IPS-NIHi7 (cell line): ENCODE data around the gene SLC2A3.
"Not testable (repeated sequence)": the region's sequence is repeated elsewhere in the genome, so short reads cannot be mapped to it uniquely, and the experiment has no call there.

Source experiments
- DNase-seq: peaks from one replicate; pipeline ENCODE4 v3.0.0; 2012; ENCODE audit warnings: mixed read lengths; ENCODE audit errors: extremely low spot score

SLC2A3 gene

DNA sequence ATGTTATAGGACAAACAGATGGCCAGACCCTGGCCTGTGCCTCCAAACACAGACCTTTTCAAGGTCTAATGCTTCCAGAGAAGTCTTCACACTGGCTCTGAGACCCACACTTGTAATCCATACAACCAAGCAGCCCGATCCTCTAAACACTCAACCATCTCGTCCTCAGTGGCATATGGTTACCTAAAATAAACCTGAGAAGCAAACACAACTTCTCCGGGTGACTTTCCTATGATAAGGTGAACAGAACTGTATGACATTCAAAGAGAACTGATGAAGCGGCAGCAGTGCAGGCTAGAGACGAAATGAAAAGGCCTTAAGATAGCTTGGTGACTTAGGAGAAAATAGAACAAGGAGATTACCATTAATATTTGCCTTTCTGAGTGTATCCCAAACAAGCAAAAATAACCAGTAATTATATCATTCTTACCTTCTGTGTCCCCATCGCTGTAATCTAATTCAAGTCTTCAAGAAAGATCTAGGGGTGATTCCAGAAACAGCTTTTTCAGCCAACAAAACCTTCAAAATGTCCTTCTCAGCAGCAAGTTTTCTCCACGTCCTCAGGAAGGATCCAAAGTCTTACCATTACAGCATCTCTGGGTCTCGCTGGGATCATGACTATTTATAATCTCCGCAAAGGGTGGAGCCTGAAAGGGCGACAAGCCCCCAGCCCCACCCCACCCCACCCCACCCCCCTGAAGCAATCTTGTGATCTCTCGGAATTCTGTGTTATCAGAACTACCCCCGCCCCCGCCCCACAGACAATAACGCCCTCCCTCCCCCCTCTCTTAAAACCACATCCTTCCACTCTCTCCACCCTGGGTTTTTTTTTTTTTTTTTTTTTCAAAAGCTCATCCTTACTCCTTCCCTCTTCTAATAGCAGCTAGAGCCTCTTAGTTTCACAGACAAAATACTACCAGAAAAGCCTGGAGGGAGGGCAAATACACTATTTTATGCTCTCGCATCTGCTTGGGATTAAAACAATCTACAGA is at the start of gene SLC2A3:
TSS of gene SLC2A3 (minus strand) at position 598 of the 992 bp plus-strand sequence. CDS start at position 445, 153 bp downstream.
- peak; percentile 82 for DNase-seq

DNA sequence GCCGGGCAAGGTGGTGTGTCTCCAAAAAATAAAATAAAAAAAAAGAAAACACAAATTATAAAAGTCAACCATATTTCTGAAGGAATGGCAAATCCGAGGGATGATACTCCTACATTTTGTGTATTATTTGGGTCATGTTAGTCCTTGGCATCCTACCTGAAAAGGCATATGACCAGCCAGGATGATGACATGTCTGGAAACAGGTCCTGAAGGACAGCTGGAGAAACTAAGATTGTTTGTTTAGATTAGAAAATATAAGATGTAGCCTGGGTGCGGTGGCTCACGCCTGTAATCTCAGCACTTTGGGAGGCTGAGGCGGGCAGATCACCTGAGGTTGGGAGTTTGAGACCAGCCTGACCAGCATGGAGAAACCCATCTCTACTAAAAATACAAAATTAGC is 48.9 kb upstream of the SLC2A3 start:
- DNase-seq, result no peak

DNA sequence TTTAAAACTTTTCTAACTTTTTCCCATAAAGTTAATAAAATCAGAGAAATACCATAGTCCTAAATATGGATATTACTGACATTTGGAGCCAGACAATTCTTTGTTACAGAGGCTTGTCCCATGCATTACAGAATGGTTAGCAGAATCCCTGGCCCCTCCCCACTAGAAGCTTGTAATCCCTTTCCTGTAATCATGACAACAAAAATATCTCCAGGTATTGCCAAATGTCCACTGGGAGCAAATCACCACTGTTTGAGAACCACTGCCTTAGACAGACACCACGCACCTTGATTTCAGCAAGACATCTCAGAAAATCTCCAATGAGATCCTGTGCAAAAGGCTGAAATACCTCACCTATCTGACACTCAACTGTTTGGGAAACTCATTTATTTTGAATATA is 47.5 kb upstream of the SLC2A3 start:
- DNase-seq, result not testable (repeated sequence)

- DNase-seq, result not testable (repeated sequence)
Observed at GRCh38 chr12:7983019-7983418, 47.0 kb upstream of the SLC2A3 start.

DNA sequence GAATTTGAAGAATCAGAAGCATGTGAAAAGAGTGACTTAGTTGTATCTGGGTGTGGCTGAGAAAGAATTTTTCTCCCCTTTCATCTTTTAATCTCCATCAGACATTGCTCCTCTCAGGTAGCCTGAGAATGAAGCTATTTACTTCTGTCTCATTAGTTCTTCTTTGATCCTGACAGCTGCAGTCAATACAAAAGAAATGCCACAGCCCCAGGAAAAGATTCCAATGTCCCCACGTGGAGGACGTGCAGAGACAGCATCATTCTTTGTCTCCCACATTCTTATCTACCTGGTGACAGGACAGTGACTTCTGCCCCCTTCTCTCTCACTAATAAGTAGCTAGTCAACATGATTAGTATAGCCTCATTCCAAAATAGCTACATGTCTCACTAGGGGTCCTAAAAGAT is 46.3 kb upstream of the SLC2A3 start:
- not testable (repeated sequence) for DNase-seq

DNA sequence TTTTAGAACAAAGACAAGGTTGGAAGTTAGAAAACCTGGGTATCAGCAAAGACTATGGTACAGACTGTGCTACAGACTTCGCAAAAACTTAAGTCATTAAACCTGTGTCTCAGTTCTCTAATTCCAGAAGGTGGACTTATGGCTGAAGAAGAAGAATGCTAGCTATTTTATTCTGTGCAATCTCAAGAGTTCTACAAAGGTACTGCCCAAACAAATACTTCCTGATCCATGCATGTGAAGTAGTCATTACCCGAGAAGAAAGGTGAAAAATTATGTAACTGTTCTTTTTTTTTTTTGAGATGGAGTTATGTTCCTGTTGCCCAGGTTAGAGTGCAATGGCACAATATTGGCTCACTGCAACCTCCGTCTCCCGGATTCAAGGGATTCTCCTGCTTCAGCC is 45.5 kb upstream of the SLC2A3 start:
- no peak for DNase-seq

DNA sequence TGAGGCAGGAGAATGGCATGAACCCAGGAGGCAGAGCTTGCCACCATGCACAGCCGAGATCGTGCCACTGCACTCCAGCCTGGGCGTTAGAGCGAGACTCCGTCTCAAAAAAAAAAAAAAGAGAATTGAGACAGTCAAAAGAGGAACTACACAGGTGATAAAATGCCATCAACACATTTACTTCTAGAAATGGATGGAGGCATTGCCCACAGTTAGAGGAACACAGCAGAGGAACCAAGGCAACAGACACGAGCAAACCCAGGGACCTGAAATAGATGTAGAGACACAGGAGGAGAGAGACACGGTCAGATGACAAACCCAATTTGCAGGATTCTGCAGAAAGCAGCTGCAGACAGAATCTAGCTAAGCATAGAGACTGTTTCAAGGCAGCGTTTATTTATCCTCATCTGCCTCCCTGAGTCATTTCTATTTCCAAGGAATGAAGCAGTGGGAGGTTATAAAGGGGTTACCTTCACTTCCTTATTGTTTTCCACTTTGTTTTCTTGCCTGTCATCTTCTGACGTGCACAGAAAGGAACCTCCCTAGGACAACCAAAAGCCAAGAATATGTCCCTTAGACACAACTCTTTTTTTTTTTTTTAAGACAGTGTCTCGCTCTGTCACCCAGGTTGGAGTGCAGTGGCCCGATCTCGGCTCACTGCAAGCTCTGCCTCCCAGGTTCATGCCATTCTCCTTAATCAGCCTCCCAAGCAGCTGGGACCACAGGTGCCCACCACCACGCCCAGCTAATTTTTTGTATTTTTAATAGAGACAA is 41.6 kb upstream of the SLC2A3 start:
- DNase-seq, result not testable (repeated sequence)

- no peak for DNase-seq
Observed at GRCh38 chr12:7973457-7973825, 37.5 kb upstream of the SLC2A3 start.

- no peak for DNase-seq
Observed at GRCh38 chr12:7972734-7973456, 36.9 kb upstream of the SLC2A3 start.

GRCh38 chr12:7972269-7972668 is 36.3 kb upstream of the SLC2A3 start:
- DNase-seq, result not testable (repeated sequence)

GRCh38 chr12:7971765-7972164 is 35.8 kb upstream of the SLC2A3 start:
- DNase-seq, result not testable (repeated sequence)

GRCh38 chr12:7970475-7971252 is 34.7 kb upstream of the SLC2A3 start:
- DNase-seq, result peak; percentile 93

DNA sequence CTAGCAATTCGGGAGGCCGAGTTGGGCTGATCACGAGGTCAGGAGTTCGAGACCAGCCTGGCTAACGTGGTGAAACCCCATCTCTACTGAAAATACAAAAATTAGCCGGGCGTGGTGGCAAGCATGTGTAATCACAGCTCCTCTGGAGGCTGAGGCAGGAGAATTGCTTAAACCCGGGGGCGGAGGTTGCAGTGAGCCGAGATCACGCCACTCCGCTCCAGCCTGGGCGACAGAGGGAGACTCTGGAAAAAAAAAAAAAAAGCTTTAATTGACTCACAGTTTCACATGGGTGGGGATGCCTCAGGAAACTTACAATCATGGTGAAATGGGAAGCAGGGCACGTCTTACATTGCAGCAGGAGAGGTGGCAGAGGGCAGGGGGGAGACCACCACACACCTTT is 30.6 kb upstream of the SLC2A3 start:
- no peak for DNase-seq

- DNase-seq, result not testable (repeated sequence)
Observed at GRCh38 chr12:7964669-7965068, 28.7 kb upstream of the SLC2A3 start.

DNA sequence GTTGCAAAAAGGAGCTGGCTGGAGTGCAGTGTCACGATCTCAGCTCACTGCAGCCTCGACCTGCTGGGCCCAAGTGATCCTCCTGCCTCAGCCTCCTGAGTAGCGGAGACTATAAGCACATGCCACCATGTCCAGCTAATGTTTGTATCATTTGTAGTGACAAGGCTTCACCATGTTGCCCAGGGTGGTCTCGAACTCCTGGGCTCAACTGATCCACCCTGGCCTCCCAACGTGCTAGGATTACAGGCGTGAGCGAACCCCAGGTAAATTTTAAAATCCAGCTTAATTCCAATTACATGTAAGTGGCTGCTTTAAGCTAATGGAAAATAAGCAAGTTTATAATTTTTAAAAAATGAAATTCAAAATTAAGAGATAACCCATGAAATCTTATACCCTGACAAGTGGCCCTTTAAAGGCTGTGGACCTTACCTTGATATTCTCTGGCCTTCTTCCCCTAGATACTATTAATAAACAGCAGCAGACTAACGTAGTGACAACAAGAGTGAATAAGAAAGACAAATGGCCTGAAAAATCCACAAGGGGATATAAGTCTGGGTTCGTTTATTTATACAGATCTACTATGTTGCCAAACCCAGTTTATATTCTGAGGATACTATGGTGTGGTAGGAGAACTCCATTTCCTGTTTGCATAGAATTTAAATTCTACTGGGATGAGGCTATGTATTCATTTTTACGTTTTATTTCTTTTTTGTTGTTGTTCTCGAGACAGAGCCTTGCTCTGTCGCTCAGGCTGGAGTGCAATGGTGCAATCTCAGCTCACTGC is 25.6 kb upstream of the SLC2A3 start:
- no peak for DNase-seq

- DNase-seq, result peak; percentile 80
Observed at GRCh38 chr12:7959701-7960121, 23.7 kb upstream of the SLC2A3 start.

DNA sequence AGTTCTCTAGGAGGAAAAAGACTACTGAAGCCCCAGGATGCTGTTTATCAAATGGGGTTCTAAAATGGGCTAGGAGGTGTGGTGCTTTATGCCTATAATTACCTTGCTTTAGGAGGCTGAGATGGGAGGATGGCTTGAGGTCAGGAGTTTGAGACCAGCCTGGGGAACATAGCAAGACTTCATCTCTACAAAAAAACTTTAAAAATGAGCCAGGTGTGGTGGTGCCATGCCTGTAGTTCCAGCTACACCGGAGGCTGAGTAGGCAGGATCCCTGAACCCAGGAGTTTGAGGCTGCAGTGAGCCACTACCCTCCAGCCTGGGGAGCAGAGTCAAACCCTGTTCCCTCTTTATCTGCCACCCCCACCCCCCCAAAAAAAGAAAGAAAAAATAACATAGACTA is 23.3 kb upstream of the SLC2A3 start:
- no peak for DNase-seq

GRCh38 chr12:7954877-7955276 is 18.9 kb upstream of the SLC2A3 start:
- not testable (repeated sequence) for DNase-seq

DNA sequence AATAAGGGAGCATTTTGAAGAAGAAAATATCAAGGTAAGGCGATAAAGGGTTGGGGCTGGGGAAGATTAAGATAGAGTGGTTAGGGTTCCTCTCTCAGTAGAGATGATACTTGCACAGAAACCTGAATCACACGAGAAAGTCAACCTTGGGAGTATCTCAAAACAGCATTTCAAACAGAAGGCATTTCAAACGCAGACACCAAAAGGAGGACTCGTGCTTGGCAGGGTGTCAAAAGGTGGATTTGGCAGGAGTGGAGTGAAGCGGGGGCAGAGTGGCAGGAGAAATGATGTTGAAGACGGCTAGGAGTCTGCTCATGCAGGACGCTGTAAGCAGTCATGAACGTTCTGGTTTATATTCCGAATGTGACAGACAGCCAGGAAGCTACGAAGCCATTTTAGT is 18.4 kb upstream of the SLC2A3 start:
- DNase-seq, result not testable (repeated sequence)

- not testable (repeated sequence) for DNase-seq
Observed at GRCh38 chr12:7953912-7954311, 17.9 kb upstream of the SLC2A3 start.
